B cell (primary cell): ENCODE measurements around the gene FMO3.

Experiments used
- CTCF ChIP-seq: fragments of 200-600 bp; IDR thresholded peaks from one replicate; pipeline ENCODE4 v1.8.0; 2022; ENCODE audit warnings: antibody characterized with exemption, mild to moderate bottlenecking
- EZH2 ChIP-seq: IDR thresholded peaks from 2 replicates; pipeline ENCODE4 v1.6.1; 2012; ENCODE audit warnings: borderline replicate concordance, low read depth, mild to moderate bottlenecking, moderate library complexity, low read length; ENCODE audit not compliant: insufficient read depth, poor library complexity, severe bottlenecking

GRCh38 chr1:171159148-171159547 is 68.4 kb downstream of the FMO3 start:
- TF ChIP-seq CTCF: no peak
- TF ChIP-seq EZH2: no peak
